SU-DHL-6 (cell line): ENCODE results near the gene RFX4.

Source experiments
- H2AFZ ChIP-seq: fragments of 200-600 bp; sonication (generic); 2 replicates; pipeline ENCODE4 v1.6.1; 2014; ENCODE audit warnings: low read depth, mild to moderate bottlenecking, moderate library complexity, mixed read lengths, antibody characterized with exemption, low read length; ENCODE audit not compliant: severe bottlenecking
- H3F3A ChIP-seq: fragments of 200-600 bp; shearing (Covaris generic); 2 replicates; pipeline ENCODE4 v1.6.0; 2016; ENCODE audit warnings: antibody characterized with exemption, mild to moderate bottlenecking; ENCODE audit not compliant: insufficient read depth
- H3K27ac ChIP-seq: fragments of 200-600 bp; sonication (generic); 2 replicates; pipeline ENCODE4 v1.5.1; 2016; ENCODE audit warnings: low read depth, mild to moderate bottlenecking, low read length, moderate library complexity, mixed read lengths
- H3K27me3 ChIP-seq: fragments of 200-600 bp; sonication (generic), shearing (Covaris generic); 2 replicates; pipeline ENCODE4 v1.6.0; 2014; ENCODE audit warnings: mild to moderate bottlenecking, low read length
- H3K36me3 ChIP-seq: fragments of 200-600 bp; sonication (generic); 2 replicates; pipeline ENCODE4 v1.6.1; 2014; ENCODE audit warnings: mild to moderate bottlenecking, low read length, mixed read lengths
- H3K4me2 ChIP-seq: fragments of 300-600, 200-600 bp; shearing (Covaris generic), sonication (generic); 2 replicates; pipeline ENCODE4 v1.6.0; 2014; ENCODE audit warnings: low read length, low read depth, mild to moderate bottlenecking; ENCODE audit not compliant: poor library complexity, severe bottlenecking
- H3K4me3 ChIP-seq: fragments of 200-600 bp; sonication (generic); 2 replicates; pipeline ENCODE4 v1.5.1; 2014; ENCODE audit warnings: antibody characterized with exemption, low read length, mild to moderate bottlenecking, mixed read lengths; ENCODE audit not compliant: insufficient read depth, poor library complexity, severe bottlenecking
- H3K79me2 ChIP-seq: fragments of 200-600 bp; sonication (generic); 2 replicates; pipeline ENCODE4 v1.6.1; 2014; ENCODE audit warnings: mild to moderate bottlenecking, low read length, moderate library complexity; ENCODE audit not compliant: insufficient read depth
- H3K9ac ChIP-seq: fragments of 200-600 bp; sonication (generic); 2 replicates; pipeline ENCODE4 v1.7.0; 2014; ENCODE audit warnings: mild to moderate bottlenecking, low read length
- H3K9me2 ChIP-seq: fragments of 200-600 bp; sonication (generic); replicated peaks from 2 replicates; pipeline ENCODE4 v1.6.1; 2014; ENCODE audit warnings: low read length; ENCODE audit not compliant: insufficient read depth
- H3K9me3 ChIP-seq: fragments of 200-600 bp; sonication (generic); 2 replicates; pipeline ENCODE4 v1.6.1; 2014; ENCODE audit warnings: low read length, mixed read lengths; ENCODE audit not compliant: insufficient read depth
- H4K20me1 ChIP-seq: fragments of 200-600 bp; sonication (generic); 2 replicates; pipeline ENCODE4 v1.6.1; 2014; ENCODE audit warnings: low read depth, mild to moderate bottlenecking, antibody characterized with exemption, low read length, moderate library complexity, mixed read lengths
- EZH2phosphoT487 ChIP-seq: fragments of 200-600 bp; sonication (generic), shearing (Covaris generic); conservative IDR thresholded peaks from 2 replicates; pipeline ENCODE4 v1.6.1; 2018; ENCODE audit warnings: mild to moderate bottlenecking, antibody characterized with exemption, low read length, moderate library complexity, mixed read lengths
- TF ChIP-seq, protein P1 (sequence below): fragments of 200-600 bp; sonication (generic); IDR thresholded peaks from one replicate; pipeline ENCODE4 v1.5.1; 2017; ENCODE audit warnings: antibody characterized with exemption, mild to moderate bottlenecking, low read length, moderate library complexity; ENCODE audit not compliant: insufficient read depth, poor library complexity, severe bottlenecking

RFX4 gene

DNA sequence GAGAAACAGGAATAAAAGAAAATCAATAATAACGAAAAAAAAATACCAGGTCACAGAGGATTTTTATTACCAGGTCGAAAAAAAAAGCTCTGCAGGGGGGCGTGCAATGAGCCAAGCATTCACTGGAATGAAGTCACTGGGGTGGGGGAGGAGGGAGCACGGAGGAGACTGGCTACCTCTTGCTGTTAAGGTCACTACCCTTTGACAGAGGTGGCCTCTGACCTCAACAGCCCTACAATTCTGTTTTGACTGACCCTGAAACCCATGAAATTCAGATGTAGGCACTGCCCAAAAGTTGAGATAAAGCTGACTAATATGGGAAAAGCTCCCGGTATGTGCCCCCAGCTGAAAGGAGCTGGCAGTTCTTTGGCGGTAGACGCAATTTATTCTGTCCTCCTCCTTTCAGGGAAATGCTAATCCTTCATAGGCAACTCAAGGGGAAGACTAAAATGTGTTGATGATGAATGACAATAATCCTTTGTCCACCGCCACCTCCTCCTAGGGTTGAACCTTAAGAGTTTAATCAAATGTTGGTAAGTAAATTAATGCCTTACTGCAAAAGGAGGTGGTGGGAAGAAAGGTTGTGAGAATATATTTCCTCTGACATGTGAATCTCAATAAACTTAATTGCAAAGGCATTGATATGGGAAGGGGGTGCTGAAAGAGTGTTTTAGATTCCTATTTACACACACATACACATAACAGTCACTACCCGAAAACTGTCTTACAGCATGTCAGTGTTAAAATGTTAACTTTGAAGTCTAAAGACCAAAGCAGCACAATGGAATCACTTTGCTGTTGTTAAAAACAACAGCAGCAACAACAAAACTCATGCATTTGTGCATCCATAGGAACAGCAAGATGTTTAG is 185.4 kb downstream of the RFX4 start:
- Histone ChIP-seq H3K27ac (no peak overlapping the region), H2AFZ (no peak overlapping the region), H3K4me3 (no peak overlapping the region), H3F3A (no peaks in the 10 kb centered on the region), H3K9ac (no peak overlapping the region), H3K27me3 (no peaks in the 10 kb centered on the region), H4K20me1 (no peaks in the 10 kb centered on the region), H3K36me3 (no peaks in the 10 kb centered on the region), H3K9me3 (no peaks in the 10 kb centered on the region), H3K4me2 (no peak overlapping the region), H3K79me2 (no peaks in the 10 kb centered on the region), H3K9me2 (no peaks in the 10 kb centered on the region)
- TF ChIP-seq EZH2phosphoT487: no peak
- TF ChIP-seq, protein P1, sequence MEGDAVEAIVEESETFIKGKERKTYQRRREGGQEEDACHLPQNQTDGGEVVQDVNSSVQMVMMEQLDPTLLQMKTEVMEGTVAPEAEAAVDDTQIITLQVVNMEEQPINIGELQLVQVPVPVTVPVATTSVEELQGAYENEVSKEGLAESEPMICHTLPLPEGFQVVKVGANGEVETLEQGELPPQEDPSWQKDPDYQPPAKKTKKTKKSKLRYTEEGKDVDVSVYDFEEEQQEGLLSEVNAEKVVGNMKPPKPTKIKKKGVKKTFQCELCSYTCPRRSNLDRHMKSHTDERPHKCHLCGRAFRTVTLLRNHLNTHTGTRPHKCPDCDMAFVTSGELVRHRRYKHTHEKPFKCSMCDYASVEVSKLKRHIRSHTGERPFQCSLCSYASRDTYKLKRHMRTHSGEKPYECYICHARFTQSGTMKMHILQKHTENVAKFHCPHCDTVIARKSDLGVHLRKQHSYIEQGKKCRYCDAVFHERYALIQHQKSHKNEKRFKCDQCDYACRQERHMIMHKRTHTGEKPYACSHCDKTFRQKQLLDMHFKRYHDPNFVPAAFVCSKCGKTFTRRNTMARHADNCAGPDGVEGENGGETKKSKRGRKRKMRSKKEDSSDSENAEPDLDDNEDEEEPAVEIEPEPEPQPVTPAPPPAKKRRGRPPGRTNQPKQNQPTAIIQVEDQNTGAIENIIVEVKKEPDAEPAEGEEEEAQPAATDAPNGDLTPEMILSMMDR: no peak

DNA sequence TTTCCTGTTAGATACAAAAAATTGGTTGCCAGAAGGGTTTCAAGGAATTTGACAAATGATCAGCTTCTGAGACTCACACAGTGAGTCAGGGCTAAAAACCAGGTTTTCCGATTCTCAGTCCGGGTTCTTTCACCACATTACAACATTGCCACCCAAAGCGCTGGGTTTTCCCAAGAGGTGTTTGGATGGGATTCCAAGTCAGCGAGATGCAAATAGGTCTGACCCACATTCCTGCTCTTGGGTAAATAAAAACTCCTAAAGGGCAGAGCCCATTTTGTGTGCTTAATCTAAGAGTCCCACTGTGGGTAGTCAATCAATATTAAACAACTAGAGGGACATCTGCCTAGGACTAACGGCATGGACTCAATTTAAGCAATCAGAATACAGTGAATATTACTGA is 186.3 kb downstream of the RFX4 start:
- H3K9me3 ChIP-seq: no peaks in the 10 kb centered on the region
- H3K36me3 ChIP-seq: no peaks in the 10 kb centered on the region
- no peak overlapping the region for H3K9ac ChIP-seq
- H3K4me2 ChIP-seq: no peak overlapping the region
- H2AFZ ChIP-seq: no peak overlapping the region
- H3K27me3 ChIP-seq: no peaks in the 10 kb centered on the region
- no peak overlapping the region for H3K4me3 ChIP-seq
- H3K9me2 ChIP-seq: no peaks in the 10 kb centered on the region
- no peaks in the 10 kb centered on the region for H3F3A ChIP-seq
- H3K79me2 ChIP-seq: no peaks in the 10 kb centered on the region
- no peak overlapping the region for H3K27ac ChIP-seq
- H4K20me1 ChIP-seq: no peaks in the 10 kb centered on the region
- TF ChIP-seq, protein P1: no peak
- no peak for TF ChIP-seq EZH2phosphoT487

DNA sequence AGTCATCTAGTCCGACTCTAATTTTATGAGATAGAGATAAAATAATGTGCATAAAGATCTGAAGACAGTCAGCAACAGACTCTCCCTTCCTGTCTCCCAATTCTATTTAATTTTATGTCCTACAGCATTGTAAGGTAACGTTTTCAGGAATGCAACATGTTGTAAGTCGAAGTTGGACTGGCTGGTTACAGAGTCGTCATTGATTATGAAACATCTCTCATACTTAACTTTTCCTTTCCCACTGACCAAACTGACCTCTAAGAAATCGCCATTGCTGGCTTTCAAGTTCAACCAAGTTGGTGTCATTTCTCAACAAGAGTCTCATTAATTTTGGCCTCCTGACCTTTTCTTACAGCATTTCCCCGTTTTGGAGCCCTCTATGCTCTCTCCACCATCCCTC is 186.7 kb downstream of the RFX4 start:
- Histone ChIP-seq H3K27ac (no peak overlapping the region), H3K9me2 (no peaks in the 10 kb centered on the region), H4K20me1 (no peaks in the 10 kb centered on the region), H3K9ac (no peak overlapping the region), H2AFZ (no peak overlapping the region), H3K27me3 (no peaks in the 10 kb centered on the region), H3K4me2 (no peak overlapping the region), H3K79me2 (no peaks in the 10 kb centered on the region), H3K9me3 (no peaks in the 10 kb centered on the region), H3F3A (no peaks in the 10 kb centered on the region), H3K4me3 (no peak overlapping the region), H3K36me3 (no peaks in the 10 kb centered on the region)
- TF ChIP-seq, protein P1: no peak
- TF ChIP-seq EZH2phosphoT487: no peak
